Endothelial cell of umbilical vein (primary cell): ENCODE data around the gene MYO9A. TPM values are rescaled to one million over a fixed set of nuclear protein-coding genes. Genes with fewer than 3 reads are reported as not detected.

ENCODE experiments used
- BruUV-seq: library from RNA; stranded (reverse); fragments of 400-500 nt; replicated peaks from 2 replicates; lab custom pipeline; 2021; lab: Mats Ljungman, UMichigan
- CTCF ChIA-PET: fragments of 300-600, 350-600 bp; sonication (Branson Sonifier 250); formaldehyde crosslinking; loops from one replicate; lab custom pipeline; 2021; ENCODE audit warnings: antibody characterized with exemption, inconsistent platforms; lab: Charles Lee
- POLR2A ChIA-PET: fragments of 300-600, 350-600 bp; sonication (Branson Sonifier 250); formaldehyde crosslinking; loops from one replicate; lab custom pipeline; 2021; ENCODE audit warnings: antibody characterized with exemption, inconsistent platforms; lab: Charles Lee
- DNase-seq: peaks from one replicate; pipeline ENCODE4 v3.0.0-alpha.2; 2011; ENCODE audit warnings: low read depth, low spot score
- FAIRE-seq: peaks from 2 replicates; lab custom pipeline; 2011; peaks lifted over from hg19 to GRCh38; lab: Jason Lieb, UNC
- H2AFZ ChIP-seq: 2 replicates; pipeline ENCODE4 v1.6.0; 2012; ENCODE audit warnings: low read depth, low read length, control low read depth, inconsistent platforms
- H3K27ac ChIP-seq: 2 replicates; pipeline ENCODE4 v1.5.1; 2011; ENCODE audit warnings: low read depth, mild to moderate bottlenecking, control low read depth, low read length, moderate library complexity; ENCODE audit not compliant: insufficient read depth
- H3K27me3 ChIP-seq, 2 experiments: 2 replicates each; pipeline versions ENCODE4 v1.6.0 to v1.6.1; 2011; ENCODE audit warnings: low read length in 2 of 2, mixed read lengths in 1 of 2; ENCODE audit not compliant: control insufficient read depth in 2 of 2, insufficient read depth in 2 of 2
- H3K36me3 ChIP-seq, 2 experiments: 2 replicates in 1 of 2; 3 replicates in 1 of 2; pipeline ENCODE4 v1.5.1; 2011; ENCODE audit warnings: low read length in 2 of 2, mild to moderate bottlenecking in 1 of 2, moderate library complexity in 1 of 2; ENCODE audit not compliant: control insufficient read depth in 2 of 2, insufficient read depth in 2 of 2; ENCODE audit errors: extremely low read depth in 1 of 2
- H3K4me1 ChIP-seq: 3 replicates; pipeline ENCODE4 v1.5.1; 2011; ENCODE audit warnings: mild to moderate bottlenecking, low read length; ENCODE audit not compliant: control insufficient read depth, insufficient read depth; ENCODE audit errors: extremely low read depth
- H3K4me2 ChIP-seq: 2 replicates; pipeline ENCODE4 v1.6.1; 2011; ENCODE audit warnings: low read length, control low read depth, mixed read lengths; ENCODE audit not compliant: insufficient read depth
- H3K4me3 ChIP-seq, 3 experiments: fragments of 200-600 bp in 1 of 3; sonication (generic), shearing (Covaris generic) in 1 of 3; replicated peaks in 1 of 3; 2 replicates each; pipeline ENCODE4 v1.5.1; 2011 to 2016; ENCODE audit warnings: control low read depth in 3 of 3, low read length in 3 of 3, mild to moderate bottlenecking in 2 of 3, inconsistent platforms in 1 of 3, low read depth in 1 of 3, moderate library complexity in 1 of 3; ENCODE audit not compliant: insufficient read depth in 1 of 3
- H3K79me2 ChIP-seq: 2 replicates; pipeline ENCODE4 v1.6.0; 2012; ENCODE audit warnings: low read length, inconsistent platforms; ENCODE audit not compliant: control insufficient read depth, insufficient read depth
- H3K9ac ChIP-seq: replicated peaks from 2 replicates; pipeline ENCODE3; 2011; ENCODE audit warnings: low read length, control low read depth; ENCODE audit not compliant: insufficient read depth; ENCODE audit errors: extremely low read depth
- H3K9me1 ChIP-seq: replicated peaks from 3 replicates; pipeline ENCODE4 v1.6.0; 2011; ENCODE audit warnings: mild to moderate bottlenecking, low read length; ENCODE audit not compliant: control insufficient read depth, insufficient read depth; ENCODE audit errors: extremely low read depth
- H3K9me3 ChIP-seq: replicated peaks from 2 replicates; pipeline ENCODE4 v1.5.1; 2012; ENCODE audit warnings: low read length, inconsistent platforms; ENCODE audit not compliant: control insufficient read depth, insufficient read depth
- H4K20me1 ChIP-seq: replicated peaks from 2 replicates; pipeline ENCODE3; 2011; ENCODE audit warnings: mild to moderate bottlenecking, low read length; ENCODE audit not compliant: control insufficient read depth, insufficient read depth; ENCODE audit errors: extremely low read depth
- EZH2 ChIP-seq: IDR thresholded peaks from 2 replicates; pipeline ENCODE4 v1.6.1; 2012; ENCODE audit warnings: borderline replicate concordance, low read depth, mild to moderate bottlenecking, moderate library complexity, low read length, inconsistent platforms; ENCODE audit not compliant: severe bottlenecking
- FOS ChIP-seq: IDR thresholded peaks from 2 replicates; pipeline ENCODE4 v1.6.1; 2011; ENCODE audit warnings: mild to moderate bottlenecking, low read length, moderate library complexity, borderline replicate concordance; ENCODE audit not compliant: insufficient read depth
- GATA2 ChIP-seq: IDR thresholded peaks from 2 replicates; pipeline ENCODE4 v1.7.0; 2011; ENCODE audit warnings: low read depth, mild to moderate bottlenecking, moderate library complexity, mixed read lengths, low read length; ENCODE audit not compliant: insufficient read length, insufficient read depth
- JUN ChIP-seq: IDR thresholded peaks from 2 replicates; pipeline ENCODE4 v1.6.1; 2011; ENCODE audit warnings: borderline replicate concordance, low read depth; ENCODE audit not compliant: insufficient read length, insufficient read depth
- MYC ChIP-seq: IDR thresholded peaks from one replicate; pipeline ENCODE4 v1.6.1; 2011; ENCODE audit warnings: mild to moderate bottlenecking, low read depth, low read length
- POLR2A ChIP-seq: IDR thresholded peaks from 2 replicates; pipeline ENCODE4 v1.6.1; 2012; ENCODE audit warnings: low read depth, mild to moderate bottlenecking, control low read depth, low read length
- POLR2AphosphoS5 ChIP-seq: IDR thresholded peaks from 2 replicates; pipeline ENCODE4 v1.6.1; 2012; ENCODE audit warnings: low read depth, mild to moderate bottlenecking, control low read depth, low read length, moderate library complexity; ENCODE audit not compliant: insufficient read depth
- dilution Hi-C: fragments of 300-500 bp; cut with MboI; formaldehyde crosslinking; loops from one replicate; pipeline ENCODE4 v1.15.0; 2019; ENCODE audit warnings: low sequenced_read_pairs; ENCODE audit not compliant: extremely low pct_ligation_motif_present
- intact Hi-C: fragments of 100-400 bp; cut with micrococcal nuclease; formaldehyde crosslinking; loops from one replicate; pipeline ENCODE4 v1.10.0; 2022
- polyA plus RNA-seq, 4 experiments: library from polyadenylated mRNA; depleted of rRNA in 3 of 4; stranded (reverse) in 3 of 4; unstranded in 1 of 4; fragments of >200 nt; gene quantifications; 2 replicates each; pipeline versions ENCODE4 v1.2.1 to v1.2.3, GENCODE V29; 2011 to 2012; ENCODE audit warnings: missing spikeins in 1 of 4
- total RNA-seq: library from RNA; stranded (reverse); gene quantifications from 2 replicates; pipeline ENCODE4 v1.2.3, GENCODE V29; 2021
- TF ChIP-seq, protein P1 (sequence below): IDR thresholded peaks from 2 replicates; pipeline ENCODE4 v1.6.1; 2011; ENCODE audit not compliant: insufficient read depth, insufficient read length
- TF ChIP-seq, protein P2 (sequence below), 2 donors: IDR thresholded peaks; 1 replicate in 1 of 2; 2 replicates in 1 of 2; pipeline ENCODE4 v1.5.1; 2011; ENCODE audit warnings: low read length in 2 of 2, mild to moderate bottlenecking in 2 of 2, moderate library complexity in 2 of 2, control low read depth in 1 of 2, inconsistent platforms in 1 of 2, low read depth in 1 of 2; ENCODE audit not compliant: insufficient read depth in 1 of 2; ENCODE audit errors: extremely low read depth in 1 of 2

Gene MYO9A
- total and polyA plus RNA-seq, 2 donors (not counting 3 experiments of a cell fraction or from before 2014, with no cell fraction given), result 6.4 to 30.3 TPM

DNA sequence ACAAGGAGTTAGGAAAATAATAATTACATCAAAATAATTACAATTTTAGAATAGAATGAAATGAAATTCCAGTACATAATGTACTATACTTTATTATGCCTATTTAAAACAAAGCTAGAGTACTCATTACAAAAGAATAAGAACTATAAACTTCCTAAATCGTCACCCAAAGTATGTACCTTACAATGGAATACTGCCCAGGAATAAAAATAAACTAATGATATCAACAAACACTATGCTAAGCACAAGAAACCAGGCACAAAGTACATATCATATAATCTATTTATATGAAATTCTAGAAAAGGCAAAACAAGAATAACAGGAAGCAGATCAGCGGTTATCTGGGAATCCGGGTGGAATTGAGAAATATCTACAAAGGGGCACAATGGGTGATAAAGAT lies 84.7 kb downstream of the MYO9A start:
- Histone ChIP-seq H4K20me1 (no peaks in the 10 kb centered on the region), H3K79me2 (peaks cover 4% of the 10 kb centered on the region), H3K27ac (no peak overlapping the region), H3K9ac (no peak overlapping the region), H2AFZ (no peak overlapping the region), H3K4me3 (no peak overlapping the region), H3K27me3 (no peaks in the 10 kb centered on the region), H3K4me1 (peaks cover 9% of the 10 kb centered on the region), H3K9me1 (no peaks in the 10 kb centered on the region), H3K4me2 (peak overlapping the region; percentile 11), H3K36me3 (no peaks in the 10 kb centered on the region), H3K9me3 (no peaks in the 10 kb centered on the region)
- dilution Hi-C loops, result no loop called here
- DNase-seq (no peak), FAIRE-seq (no peak)
- TF ChIP-seq GATA2, result no peak
- TF ChIP-seq FOS, result no peak
- no peak for TF ChIP-seq MYC
- TF ChIP-seq JUN, result no peak
- TF ChIP-seq, protein P1, sequence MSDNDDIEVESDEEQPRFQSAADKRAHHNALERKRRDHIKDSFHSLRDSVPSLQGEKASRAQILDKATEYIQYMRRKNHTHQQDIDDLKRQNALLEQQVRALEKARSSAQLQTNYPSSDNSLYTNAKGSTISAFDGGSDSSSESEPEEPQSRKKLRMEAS, result no peak
- TF ChIP-seq POLR2AphosphoS5, result no peak
- TF ChIP-seq EZH2, result no peak
- no peak for TF ChIP-seq POLR2A
- TF ChIP-seq, protein P2, sequence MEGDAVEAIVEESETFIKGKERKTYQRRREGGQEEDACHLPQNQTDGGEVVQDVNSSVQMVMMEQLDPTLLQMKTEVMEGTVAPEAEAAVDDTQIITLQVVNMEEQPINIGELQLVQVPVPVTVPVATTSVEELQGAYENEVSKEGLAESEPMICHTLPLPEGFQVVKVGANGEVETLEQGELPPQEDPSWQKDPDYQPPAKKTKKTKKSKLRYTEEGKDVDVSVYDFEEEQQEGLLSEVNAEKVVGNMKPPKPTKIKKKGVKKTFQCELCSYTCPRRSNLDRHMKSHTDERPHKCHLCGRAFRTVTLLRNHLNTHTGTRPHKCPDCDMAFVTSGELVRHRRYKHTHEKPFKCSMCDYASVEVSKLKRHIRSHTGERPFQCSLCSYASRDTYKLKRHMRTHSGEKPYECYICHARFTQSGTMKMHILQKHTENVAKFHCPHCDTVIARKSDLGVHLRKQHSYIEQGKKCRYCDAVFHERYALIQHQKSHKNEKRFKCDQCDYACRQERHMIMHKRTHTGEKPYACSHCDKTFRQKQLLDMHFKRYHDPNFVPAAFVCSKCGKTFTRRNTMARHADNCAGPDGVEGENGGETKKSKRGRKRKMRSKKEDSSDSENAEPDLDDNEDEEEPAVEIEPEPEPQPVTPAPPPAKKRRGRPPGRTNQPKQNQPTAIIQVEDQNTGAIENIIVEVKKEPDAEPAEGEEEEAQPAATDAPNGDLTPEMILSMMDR (IDR thresholded peaks at IDR 0.05; ENCODE audit: extremely low read depth in 1 of 2, insufficient read depth in 1 of 2, low read depth in 1 of 2, low read length in 2 of 2), result no peak
- ChIA-PET POLR2A (no interaction called here), CTCF (interaction anchor here (1.1 to 1.4 kb wide), 3 partner anchors 12 to 281 kb away, joined by 3 to 4 read pairs (median 3); no protein-coding TSS in a partner anchor)
- intact Hi-C loops, result no loop called here
- BruUV-seq, result no TSS peak
